Hypothalamus (tissue), 51 donors: Measurements from ENCODE around the gene CLDN4.

Experiments
- DNase-seq, 51 donors: peaks; one replicate each; lab custom pipeline; 2025; lab: John Stamatoyannopoulos, UW

The CLDN4 gene

GRCh38 chr7:73841689-73842066, 10.9 kb downstream of the CLDN4 start:
- no peak for DNase-seq

GRCh38 chr7:73842067-73842976, 11.5 kb downstream of the CLDN4 start, which contains the start of gene METTL27:
Gene METTL27, minus strand, starts transcription at chr7:73842516. Its CDS starts 376 bp downstream, at chr7:73842140.
- DNase-seq = peak; percentile 28 to 94 (median 84)

GRCh38 chr7:73844131-73844547, 13.3 kb downstream of the CLDN4 start:
- no peak for DNase-seq

GRCh38 chr7:73844848-73845460, 14.2 kb downstream of the CLDN4 start:
- DNase-seq = no peak

GRCh38 chr7:73845701-73846195, 15.0 kb downstream of the CLDN4 start:
- peak in 4 of 51 donors; percentile 7 to 13 (median 8) for DNase-seq

GRCh38 chr7:73847941-73848723, 17.3 kb downstream of the CLDN4 start:
- no peak for DNase-seq

GRCh38 chr7:73850781-73851207, 20.0 kb downstream of the CLDN4 start:
- DNase-seq = no peak

- no peak for DNase-seq
Measured at GRCh38 chr7:73851410-73852338, 20.9 kb downstream of the CLDN4 start.

GRCh38 chr7:73852500-73852899, 21.7 kb downstream of the CLDN4 start:
- DNase-seq = no peak

GRCh38 chr7:73856941-73857340, 26.1 kb downstream of the CLDN4 start:
- DNase-seq = no peak

- no peak for DNase-seq
Measured at GRCh38 chr7:73858807-73859206, 28.0 kb downstream of the CLDN4 start.

GRCh38 chr7:73860859-73861258, 30.1 kb downstream of the CLDN4 start, which contains the start of gene TMEM270:
Gene TMEM270, plus strand, starts transcription at chr7:73861159. Its CDS starts 36 bp downstream, at chr7:73861195.
- no peak for DNase-seq

- no peak for DNase-seq
Measured at GRCh38 chr7:73861305-73861704, 30.5 kb downstream of the CLDN4 start.

- DNase-seq = no peak
Measured at GRCh38 chr7:73864981-73865711, 34.4 kb downstream of the CLDN4 start.

GRCh38 chr7:73865738-73866445, 35.1 kb downstream of the CLDN4 start:
- DNase-seq = peak in 23 of 51 donors; percentile 6 to 56 (median 21)

- no peak for DNase-seq
Measured at GRCh38 chr7:73866446-73866767, 35.6 kb downstream of the CLDN4 start.

GRCh38 chr7:73869011-73869798, 38.4 kb downstream of the CLDN4 start:
- no peak for DNase-seq
